ENCODE data around the gene TCF12. TPM values are rescaled to one million over a fixed set of nuclear protein-coding genes. Genes with fewer than 3 reads are reported as not detected.

Gene TCF12
- total RNA-seq, 1 donor from 2014 or later: 33.2 TPM

DNA sequence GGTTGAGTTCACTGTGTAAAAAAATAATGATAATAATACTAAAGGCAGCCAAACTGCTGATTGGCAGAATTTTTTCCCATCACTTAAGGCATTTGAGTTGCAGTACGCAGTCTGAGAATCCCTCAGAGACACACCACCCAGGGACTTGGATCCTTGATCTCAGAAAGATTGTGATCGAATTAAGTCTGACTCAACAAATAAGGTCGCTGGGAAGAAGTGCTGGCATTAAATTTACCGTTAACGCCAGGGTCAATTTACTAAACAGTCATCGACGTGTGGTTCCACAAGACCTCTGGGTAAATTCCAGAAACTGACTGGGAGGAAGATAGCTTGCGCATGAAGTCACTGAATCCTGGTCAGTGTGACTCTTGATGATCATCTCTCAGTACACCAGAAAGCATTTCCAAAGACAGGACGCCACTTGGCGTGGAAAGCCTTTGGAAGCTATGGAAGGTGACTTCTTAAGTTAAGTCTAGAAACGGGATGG, 409.6 kb downstream of the TCF12 start:
- TF ChIP-seq CTCF (IDR thresholded peaks at IDR 0.05; ENCODE audit: insufficient read depth, low read length, severe bottlenecking): no peak
- Histone ChIP-seq H3K36me3 (ENCODE audit: control insufficient read depth, insufficient read depth, low read length) (no peaks in the 10 kb centered on the region), H3K27me3 (ENCODE audit: control insufficient read depth, insufficient read depth, low read length) (peaks cover 2% of the 10 kb centered on the region), H3K4me3 (ENCODE audit: low read depth, low read length) (no peak overlapping the region)
- FAIRE-seq (no peak), DNase-seq (ENCODE audit: low read depth) (no peak)

- no peak for TF ChIP-seq CTCF (IDR thresholded peaks at IDR 0.05; ENCODE audit: insufficient read depth, low read length, severe bottlenecking)
- Histone ChIP-seq H3K4me3 (ENCODE audit: low read depth, low read length) (no peak overlapping the region), H3K36me3 (ENCODE audit: control insufficient read depth, insufficient read depth, low read length) (no peaks in the 10 kb centered on the region), H3K27me3 (ENCODE audit: control insufficient read depth, insufficient read depth, low read length) (peaks cover 2% of the 10 kb centered on the region)
- no peak for FAIRE-seq
- no peak for DNase-seq (ENCODE audit: low read depth)
Observed at GRCh38 chr15:57328479-57328878, 410.0 kb downstream of the TCF12 start.

GRCh38 chr15:57328897-57329296, 410.5 kb downstream of the TCF12 start:
- Histone ChIP-seq H3K36me3 (ENCODE audit: control insufficient read depth, insufficient read depth, low read length) (no peaks in the 10 kb centered on the region), H3K27me3 (ENCODE audit: control insufficient read depth, insufficient read depth, low read length) (peaks cover 2% of the 10 kb centered on the region), H3K4me3 (ENCODE audit: low read depth, low read length) (no peak overlapping the region)
- FAIRE-seq: no peak
- DNase-seq (ENCODE audit: low read depth): no peak
- TF ChIP-seq CTCF (IDR thresholded peaks at IDR 0.05; ENCODE audit: insufficient read depth, low read length, severe bottlenecking): no peak

DNA sequence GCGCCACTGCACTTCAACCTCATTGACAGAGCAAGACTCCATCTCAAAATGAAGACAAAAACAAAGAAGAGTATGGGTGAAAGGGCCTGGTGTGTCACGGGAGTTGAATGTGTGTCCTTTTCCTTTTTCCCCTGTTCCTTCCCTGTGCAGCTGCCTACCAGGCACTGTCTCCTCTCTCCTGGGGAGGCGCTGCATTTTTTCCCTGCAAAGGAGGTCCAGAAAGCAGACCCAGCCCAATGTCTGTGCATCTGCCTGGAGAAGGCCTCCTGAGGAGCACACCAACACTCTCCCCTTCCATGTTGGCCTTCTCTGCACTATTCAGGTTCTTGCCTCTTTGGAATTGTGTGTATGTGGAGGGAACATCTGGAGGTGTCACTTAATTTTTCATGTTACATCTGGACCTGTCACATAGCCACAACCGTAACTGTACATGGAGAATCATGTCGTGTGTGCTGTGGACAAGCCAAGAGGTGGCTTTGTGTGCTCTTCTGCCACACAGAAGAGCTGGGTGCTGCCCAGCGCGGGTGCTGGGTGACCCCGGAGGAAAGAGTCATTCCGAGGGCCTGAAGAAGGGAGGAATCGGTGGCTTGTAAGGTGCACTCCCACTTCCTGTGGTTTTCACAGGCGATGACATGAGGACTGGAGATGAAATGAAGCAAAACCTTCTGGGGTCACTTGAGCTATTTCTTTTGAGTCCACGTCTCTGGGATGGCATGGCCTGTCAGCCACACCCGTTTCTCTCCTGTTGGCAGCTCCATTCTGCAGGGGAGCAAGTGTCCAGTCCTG, 411.3 kb downstream of the TCF12 start:
- FAIRE-seq (no peak), DNase-seq (ENCODE audit: low read depth) (no peak)
- TF ChIP-seq CTCF (IDR thresholded peaks at IDR 0.05; ENCODE audit: insufficient read depth, low read length, severe bottlenecking): no peak
- Histone ChIP-seq H3K36me3 (ENCODE audit: control insufficient read depth, insufficient read depth, low read length) (no peaks in the 10 kb centered on the region), H3K4me3 (ENCODE audit: low read depth, low read length) (no peak overlapping the region), H3K27me3 (ENCODE audit: control insufficient read depth, insufficient read depth, low read length) (peaks cover 2% of the 10 kb centered on the region)

GRCh38 chr15:57330619-57331340, 412.3 kb downstream of the TCF12 start:
- Histone ChIP-seq H3K4me3 (ENCODE audit: low read depth, low read length) (no peak overlapping the region), H3K27me3 (ENCODE audit: control insufficient read depth, insufficient read depth, low read length) (peaks cover 2% of the 10 kb centered on the region), H3K36me3 (ENCODE audit: control insufficient read depth, insufficient read depth, low read length) (no peaks in the 10 kb centered on the region)
- DNase-seq (ENCODE audit: low read depth): no peak
- FAIRE-seq: no peak
- TF ChIP-seq CTCF (IDR thresholded peaks at IDR 0.05; ENCODE audit: insufficient read depth, low read length, severe bottlenecking): no peak

Data from bronchial epithelial cell (primary cell).